Measurements from ENCODE around the gene HSPG2. TPM values are rescaled to one million over a fixed set of nuclear protein-coding genes. Genes with fewer than 3 reads are reported as not detected.
A peak's percentile ranks its signal among the peaks of the same experiment; 100 is the strongest.

The HSPG2 gene
- total and polyA plus RNA-seq, 9 of the 15 experiments (the other 6 are each of a cell fraction or from before 2014, with no cell fraction given): 0.14 to 160 (median 15.7) TPM

- TF ChIP-seq CUX1 (CRISPR knock-in tag; IDR thresholded peaks at IDR 0.05): peak; percentile 94
- no peak for TF ChIP-seq SRSF7 (optimal IDR thresholded peaks at IDR 0.05; ENCODE audit: low read depth, low read length)
- peak; percentile 74 to 86; a peak in 3 of 4 replicates for TF ChIP-seq FOXK2 (conservative IDR thresholded peaks at IDR 0.05 in 1 of 2, IDR thresholded peaks at IDR 0.05 in 1 of 2; ENCODE audit: low read depth in 2 of 2)
- peak; percentile 77; the same call in 1 of the 2 replicates for TF ChIP-seq CTBP1 (IDR thresholded peaks at IDR 0.05; ENCODE audit: borderline replicate concordance)
- no peak for TF ChIP-seq ZNF764 (CRISPR knock-in tag; IDR thresholded peaks at IDR 0.05; ENCODE audit: low read depth)
- TF ChIP-seq EGR1 (conservative IDR thresholded peaks at IDR 0.05): no peak
- no peak for TF ChIP-seq BMI1 (IDR thresholded peaks at IDR 0.05; ENCODE audit: low read length)
- TF ChIP-seq PCBP2 (IDR thresholded peaks at IDR 0.05; ENCODE audit: low read depth, low read length, poor library complexity, severe bottlenecking): no peak
- TF ChIP-seq ZNF431 (CRISPR knock-in tag; IDR thresholded peaks at IDR 0.05): no peak
- no peak for TF ChIP-seq GTF2F1 (IDR thresholded peaks at IDR 0.05; ENCODE audit: low read depth, low read length)
- no peak for TF ChIP-seq ZNF347 (CRISPR knock-in tag; IDR thresholded peaks at IDR 0.05; ENCODE audit: low read depth)
- peak; percentile 77 for TF ChIP-seq NFIC (IDR thresholded peaks at IDR 0.05)
- TF ChIP-seq MLX (CRISPR knock-in tag; conservative IDR thresholded peaks at IDR 0.05): no peak
- TF ChIP-seq NCOA2 (IDR thresholded peaks at IDR 0.05; ENCODE audit: partially characterized antibody in 2 of 2): no peak
- peak; percentile 67; the same call in 1 of the 2 replicates for TF ChIP-seq DMBX1 (CRISPR knock-in tag; IDR thresholded peaks at IDR 0.05; ENCODE audit: borderline replicate concordance)
Measured at GRCh38 chr1:21916447-21917238, 20.5 kb downstream of the HSPG2 start (continued).
